Stimulated activated CD4-positive, alpha-beta T cell treated with anti-CD3 and anti-CD28 coated beads, Interleukin-4, amount 100 ng/mL, for 48 hours (primary cell): Measurements from ENCODE around the gene VTCN1.
"Not testable (repeated sequence)": the region's sequence is repeated elsewhere in the genome, so short reads cannot be mapped to it uniquely, and the experiment has no call there.

ENCODE experiments used
- DNase-seq, 2 donors: peaks; one replicate each; pipeline ENCODE4 v3.0.0-alpha.2; 2020; ENCODE audit warnings: low read depth in 2 of 2

VTCN1 gene

GRCh38 chr1:117210831-117211261 is at the start of gene VTCN1:
Gene VTCN1 (minus strand): TSS chr1:117210927. CDS start chr1:117210855, 72 bp downstream.
- no peak for DNase-seq

- DNase-seq, result no peak
Measured at GRCh38 chr1:117258791-117259190, 48.1 kb upstream of the VTCN1 start.

- not testable (repeated sequence) for DNase-seq
Measured at GRCh38 chr1:117258075-117258474, 47.3 kb upstream of the VTCN1 start.

GRCh38 chr1:117257291-117257690 is 46.6 kb upstream of the VTCN1 start:
- DNase-seq, result no peak

GRCh38 chr1:117250061-117250606 is 39.4 kb upstream of the VTCN1 start:
- DNase-seq, result no peak

GRCh38 chr1:117244971-117245370 is 34.2 kb upstream of the VTCN1 start:
- no peak for DNase-seq

GRCh38 chr1:117244306-117244705 is 33.6 kb upstream of the VTCN1 start:
- no peak for DNase-seq

- DNase-seq, result no peak
Measured at GRCh38 chr1:117241512-117241911, 30.8 kb upstream of the VTCN1 start.

- no peak for DNase-seq
Measured at GRCh38 chr1:117240547-117240946, 29.8 kb upstream of the VTCN1 start.

GRCh38 chr1:117239467-117239866 is 28.7 kb upstream of the VTCN1 start:
- no peak for DNase-seq

- DNase-seq, result no peak
Measured at GRCh38 chr1:117237726-117238381, 27.1 kb upstream of the VTCN1 start.

GRCh38 chr1:117235863-117236465 is 25.2 kb upstream of the VTCN1 start:
- DNase-seq, result no peak

GRCh38 chr1:117232531-117232930 is 21.8 kb upstream of the VTCN1 start:
- DNase-seq, result no peak

GRCh38 chr1:117231748-117232373 is 21.1 kb upstream of the VTCN1 start:
- no peak for DNase-seq

GRCh38 chr1:117231312-117231711 is 20.6 kb upstream of the VTCN1 start:
- no peak for DNase-seq

GRCh38 chr1:117229217-117229616 is 18.5 kb upstream of the VTCN1 start:
- no peak for DNase-seq

- DNase-seq, result no peak
Measured at GRCh38 chr1:117225931-117226330, 15.2 kb upstream of the VTCN1 start.

GRCh38 chr1:117216718-117217117 is 6.0 kb upstream of the VTCN1 start:
- DNase-seq, result no peak

- no peak for DNase-seq
Measured at GRCh38 chr1:117215733-117216462, 5.2 kb upstream of the VTCN1 start.

- DNase-seq, result no peak
Measured at GRCh38 chr1:117215019-117215418, 4.3 kb upstream of the VTCN1 start.

GRCh38 chr1:117213046-117213445 is 2.3 kb upstream of the VTCN1 start:
- DNase-seq, result no peak

- no peak for DNase-seq
Measured at GRCh38 chr1:117210386-117210785, 341 bp downstream of the VTCN1 start.
